Heart right ventricle (tissue), 16 donors: ENCODE measurements around the gene CDH11. TPM values are rescaled to one million over a fixed set of nuclear protein-coding genes. Genes with fewer than 3 reads are reported as not detected.

Experiments used
- ATAC-seq, 8 donors: fragments of 200-7000 bp; cut with Tn5 transposase; one replicate each; pipeline ENCODE4 v1.9.1; 2020; ENCODE audit warnings: mild to moderate bottlenecking in 8 of 8, moderate library complexity in 8 of 8, moderate number of reproducible peaks in 1 of 8
- DNase-seq, 2 donors: peaks; one replicate each; pipeline ENCODE4 v3.0.0-alpha.2; 2020
- H3K27ac ChIP-seq, 10 donors: fragments of 200-600 bp; sonication (generic) in 2 of 10; one replicate each; pipeline versions ENCODE4 v1.5.0 to v1.8.0; 2020 to 2022; ENCODE audit warnings: mild to moderate bottlenecking in 3 of 10
- H3K27me3 ChIP-seq, 7 donors: fragments of 200-600 bp; one replicate each; pipeline ENCODE4 v1.8.0; 2021 to 2022; ENCODE audit warnings: mild to moderate bottlenecking in 2 of 7
- H3K36me3 ChIP-seq, 9 donors: fragments of 200-600 bp; sonication (generic) in 1 of 9; one replicate each; pipeline versions ENCODE4 v1.5.0 to v1.8.0; 2020 to 2022; ENCODE audit warnings: mild to moderate bottlenecking in 2 of 9
- H3K4me1 ChIP-seq, 9 donors: fragments of 200-600 bp; sonication (generic) in 1 of 9; one replicate each; pipeline versions ENCODE4 v1.5.0 to v1.8.0; 2020 to 2022; ENCODE audit warnings: mild to moderate bottlenecking in 4 of 9
- H3K4me3 ChIP-seq, 10 donors: fragments of 200-600 bp; sonication (generic) in 2 of 10; one replicate each; pipeline versions ENCODE4 v1.5.0 to v1.8.0; 2020 to 2022; ENCODE audit warnings: mild to moderate bottlenecking in 7 of 10, moderate library complexity in 2 of 10
- H3K9me3 ChIP-seq, 11 donors: fragments of 200-600 bp in 10 of 11; sonication (generic) in 2 of 11; one replicate each; pipeline versions ENCODE4 v1.5.0 to v1.8.0; 2013 to 2022; ENCODE audit warnings: mild to moderate bottlenecking in 2 of 11, control low read depth in 1 of 11, moderate library complexity in 1 of 11
- CTCF ChIP-seq, 9 donors: fragments of 200-600 bp; sonication (generic) in 2 of 9; IDR thresholded peaks; one replicate each; pipeline versions ENCODE4 v1.5.0 to v1.8.0; 2021 to 2022; ENCODE audit warnings: antibody characterized with exemption in 9 of 9, mild to moderate bottlenecking in 5 of 9, moderate library complexity in 1 of 9
- WGBS, 2 donors: extraction: QIAGEN DNeasy Blood & Tissue Kit; methylation state at CpG; one replicate each; pipeline ENCODE4 v1.1.7; 2013; ENCODE audit warnings: inconsistent platforms in 1 of 2; 5-methylcytosine and 5-hydroxymethylcytosine counted together
- intact Hi-C, 10 donors: fragments of 100-400 bp; cut with DNase I; formaldehyde crosslinking; loops; one replicate each; pipeline versions ENCODE4 v1.11.1 to v1.14.2; 2022
- polyA plus RNA-seq, 2 donors: library from polyadenylated mRNA; stranded (reverse); fragments of 200-250 nt; gene quantifications; one replicate each; pipeline ENCODE4 v1.2.3, GENCODE V29; 2013
- total RNA-seq, 10 donors: library from RNA; stranded (reverse); fragmentation: NEBNext Ultra II Directional in 3 of 10; extraction: Animal tissue kit (Norgen Biotek cat#: 25700) in 3 of 10; gene quantifications; one replicate each; pipeline versions ENCODE4 v1.2.1 to v1.2.4, GENCODE V29; 2021 to 2023
- donor health status: Arrhythmogenic right ventricular cardiomyopathy.
- donor health status: ischemic (EF 13 %, LVEDD 7.1; RV severe dilation, severe dysfunction).
- donor health status: healthy with polysubstance abuse.
- donor health status: DM: no; HTN: yes; CAD: no.
- donor health status: DM: no; HTN: no; CAD: no.
- donor health status: ischemic (EF 25% LVEDD 6.9; RV normal size, moderate dysfunction).
- donor health status: ischemic (EF 25% LVEDD 5.7; RV mildly dilated, moderate dysfunction).
- donor health status: healthy.
- donor health status: DM: yes; HTN: yes; CAD: no.
- donor health status: Ischemic cardiomyopathy.
- donor health status: ischemic (EF 35%, LVEDD 5.7; RV mildly dilated, moderate dysfunction).
- donor health status: nonischemic (EF 11% LVEDD 7.7; RV severe dilation, severe dysfunction).
- donor health status: DM: yes; HTN: yes; CAD: no.
- donor health status: PGD.
- donor health status: ischemic (EF 29% LVEDD 5.4; RV normal size, mild dysfunction).
- donor health status: nonischemic (EF 23%, LVEDD 6.1; RV moderate dilation, normal function).

CDH11 gene
- total and polyA plus RNA-seq, 12 donors: 1.7 to 29.6 (median 6.5) TPM

GRCh38 chr16:64969221-64969620 lies 152.6 kb downstream of the CDH11 start:
- H3K4me1 ChIP-seq: peaks cover 0 to 10% (median 0%) of the 10 kb centered on the region in 9 donors
- TF ChIP-seq CTCF (IDR thresholded peaks at IDR 0.05): no peak
- peaks cover 0 to 34% (median 0%) of the 10 kb centered on the region in 9 donors for H3K36me3 ChIP-seq
- DNase-seq (no peak), ATAC-seq (no peak)
- WGBS, 2 donors: 90 to 97% methylated on average over 1 of the region's 1 CpG
- H3K27ac ChIP-seq: no peak overlapping the region
- no peaks in the 10 kb centered on the region for H3K27me3 ChIP-seq
- H3K9me3 ChIP-seq: no peaks in the 10 kb centered on the region
- no peak overlapping the region for H3K4me3 ChIP-seq
- intact Hi-C loops: no loop called here

DNA sequence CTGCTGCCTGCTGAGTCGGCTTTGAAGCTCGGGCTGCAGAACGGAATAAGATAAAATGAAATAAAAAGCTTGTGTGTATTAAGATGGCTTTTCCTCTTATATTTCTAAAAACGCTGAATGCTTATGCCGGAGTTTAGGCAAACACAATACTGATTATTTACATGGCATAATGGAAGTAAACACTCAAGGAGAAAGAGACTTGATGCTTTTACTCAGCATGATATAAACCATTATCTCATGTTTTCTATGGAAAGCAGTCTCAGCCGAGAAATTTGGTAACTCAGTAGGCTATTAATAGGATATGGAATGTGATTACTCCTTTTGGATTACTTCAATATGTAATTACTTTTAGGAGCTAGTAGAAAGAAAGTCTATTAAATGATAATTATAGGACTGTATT lies 153.3 kb downstream of the CDH11 start:
- ATAC-seq (no peak), DNase-seq (no peak)
- intact Hi-C loops: no loop called here
- 53 to 56% methylated on average over 6 of the region's 6 CpGs for WGBS, 2 donors
- Histone ChIP-seq H3K4me3 (no peak overlapping the region), H3K27ac (no peak overlapping the region), H3K36me3 (peaks cover 0 to 34% (median 0%) of the 10 kb centered on the region in 9 donors), H3K9me3 (peaks cover 0 to 2% (median 0%) of the 10 kb centered on the region in 11 donors), H3K27me3 (no peaks in the 10 kb centered on the region), H3K4me1 (peaks cover 0 to 10% (median 0%) of the 10 kb centered on the region in 9 donors)
- TF ChIP-seq CTCF (IDR thresholded peaks at IDR 0.05): no peak

GRCh38 chr16:64964126-64964540 lies 157.7 kb downstream of the CDH11 start:
- no peak for DNase-seq
- Histone ChIP-seq H3K9me3 (peaks cover 0 to 7% (median 0%) of the 10 kb centered on the region in 11 donors), H3K27me3 (no peaks in the 10 kb centered on the region), H3K27ac (no peak overlapping the region), H3K36me3 (no peaks in the 10 kb centered on the region), H3K4me3 (no peak overlapping the region), H3K4me1 (peaks cover 0 to 10% (median 0%) of the 10 kb centered on the region in 9 donors)
- intact Hi-C loops: no loop called here
- no peak for ATAC-seq
- no peak for TF ChIP-seq CTCF (IDR thresholded peaks at IDR 0.05)
- 70 to 86% methylated on average over 3 of the region's 3 CpGs for WGBS, 2 donors

- intact Hi-C loops: no loop called here
- peaks cover 0 to 7% (median 0%) of the 10 kb centered on the region in 11 donors for H3K9me3 ChIP-seq
- DNase-seq (no peak), ATAC-seq (no peak)
- 55 to 57% methylated on average over 2 of the region's 2 CpGs for WGBS, 2 donors
- no peaks in the 10 kb centered on the region for H3K36me3 ChIP-seq
- no peaks in the 10 kb centered on the region for H3K27me3 ChIP-seq
- no peak for TF ChIP-seq CTCF (IDR thresholded peaks at IDR 0.05)
- no peaks in the 10 kb centered on the region for H3K4me1 ChIP-seq
- no peak overlapping the region for H3K4me3 ChIP-seq
- H3K27ac ChIP-seq: no peak overlapping the region
Observed at GRCh38 chr16:64962786-64963185, 159.1 kb downstream of the CDH11 start.
